Immature natural killer cell (primary cell): ENCODE results near the gene GUK1. TPM values are rescaled to one million over a fixed set of nuclear protein-coding genes. Genes with fewer than 3 reads are reported as not detected.

ENCODE experiments used
- DNase-seq, 3 donors: peaks; one replicate each; pipeline ENCODE4 v3.0.0; 2022; ENCODE audit warnings: mixed read lengths in 1 of 3
- H3K27ac Mint-ChIP-seq, 6 donors: one replicate each; pipeline ENCODE4 v1.8.0; 2020; ENCODE audit warnings: mixed read lengths in 6 of 6, mild to moderate bottlenecking in 5 of 6, inconsistent platforms in 4 of 6, moderate library complexity in 3 of 6
- H3K27me3 Mint-ChIP-seq, 3 donors: one replicate each; pipeline ENCODE4 v1.8.0; 2020 to 2021; ENCODE audit warnings: low read depth in 3 of 3, mild to moderate bottlenecking in 3 of 3, mixed read lengths in 3 of 3, moderate library complexity in 3 of 3, inconsistent platforms in 1 of 3
- H3K36me3 Mint-ChIP-seq, 3 donors: one replicate each; pipeline ENCODE4 v1.8.0; 2020; ENCODE audit warnings: mixed read lengths in 3 of 3, inconsistent platforms in 2 of 3, mild to moderate bottlenecking in 2 of 3
- H3K4me1 Mint-ChIP-seq, 2 donors: one replicate each; pipeline ENCODE4 v1.8.0; 2020; ENCODE audit warnings: inconsistent platforms in 2 of 2, mild to moderate bottlenecking in 2 of 2, mixed read lengths in 2 of 2, moderate library complexity in 1 of 2
- H3K4me3 Mint-ChIP-seq, 5 donors: one replicate each; pipeline ENCODE4 v1.8.0; 2020; ENCODE audit warnings: mild to moderate bottlenecking in 5 of 5, mixed read lengths in 5 of 5, inconsistent platforms in 3 of 5, moderate library complexity in 3 of 5
- H3K9me3 Mint-ChIP-seq, 6 donors: one replicate each; pipeline ENCODE4 v1.8.0; 2020; ENCODE audit warnings: mild to moderate bottlenecking in 6 of 6, mixed read lengths in 6 of 6, inconsistent platforms in 4 of 6, moderate library complexity in 3 of 6
- polyA plus RNA-seq, 3 donors: library from polyadenylated mRNA; unstranded; fragments of 300-500 nt; fragmentation: Illumina TruSeq; gene quantifications; one replicate each; pipeline ENCODE4 v1.2.3, GENCODE V29; 2021

GUK1 gene
- 100 to 1,000 TPM; 516 to 803 (median 763) TPM for polyA plus RNA-seq

- Mint-ChIP-seq H3K36me3 (no peaks in the 10 kb centered on the region), H3K9me3 (no peaks in the 10 kb centered on the region), H3K27me3 (peaks cover 8 to 16% (median 10%) of the 10 kb centered on the region in 3 donors), H3K27ac (peak within 1 kb of the TSS; percentile 96 to 100 (median 99)), H3K4me3 (peak within 1 kb of the TSS; percentile 93 to 99 (median 98)), H3K4me1 (peaks cover 46 to 51% of the 10 kb centered on the region in 2 donors)
- peak; percentile 100 for DNase-seq
These were observed at the start of gene GUK1 for GRCh38 chr1:228139931-228140723. Gene GUK1 (plus strand): TSS chr1:228140279. CDS start chr1:228140303, 24 bp downstream.

GRCh38 chr1:228090613-228091081 lies 49.4 kb upstream of the GUK1 start:
- H3K4me3 Mint-ChIP-seq, result peak overlapping the region; percentile 53 to 91 (median 88)
- no peak for DNase-seq
- H3K9me3 Mint-ChIP-seq, result peaks cover 0 to 5% (median 2%) of the 10 kb centered on the region in 6 donors
- peaks cover 11 to 16% (median 13%) of the 10 kb centered on the region in 3 donors for H3K36me3 Mint-ChIP-seq
- H3K27ac Mint-ChIP-seq, result peak overlapping the region; percentile 62 to 95 (median 92)
- peaks cover 94 to 96% of the 10 kb centered on the region in 2 donors for H3K4me1 Mint-ChIP-seq
- peaks cover 6 to 24% (median 8%) of the 10 kb centered on the region in 3 donors for H3K27me3 Mint-ChIP-seq

GRCh38 chr1:228091084-228091483 lies 49.0 kb upstream of the GUK1 start:
- H3K27me3 Mint-ChIP-seq, result peaks cover 6 to 24% (median 9%) of the 10 kb centered on the region in 3 donors
- H3K36me3 Mint-ChIP-seq, result peaks cover 13 to 20% (median 15%) of the 10 kb centered on the region in 3 donors
- no peak for DNase-seq
- H3K27ac Mint-ChIP-seq, result peak overlapping the region; percentile 67 to 95 (median 84)
- H3K4me1 Mint-ChIP-seq, result peaks cover 94 to 96% of the 10 kb centered on the region in 2 donors
- peaks cover 0 to 5% (median 2%) of the 10 kb centered on the region in 6 donors for H3K9me3 Mint-ChIP-seq
- peak overlapping the region; percentile 27 to 91 (median 53) for H3K4me3 Mint-ChIP-seq

- Mint-ChIP-seq H3K4me3 (peak overlapping the region in 3 of 5 donors; percentile 13 to 38 (median 20)), H3K27me3 (peaks cover 8 to 21% (median 11%) of the 10 kb centered on the region in 3 donors), H3K36me3 (peaks cover 13 to 22% (median 15%) of the 10 kb centered on the region in 3 donors), H3K4me1 (peaks cover 88 to 94% of the 10 kb centered on the region in 2 donors), H3K9me3 (peaks cover 0 to 5% (median 2%) of the 10 kb centered on the region in 6 donors), H3K27ac (peak overlapping the region in 5 of 6 donors; percentile 27 to 94 (median 59))
- no peak for DNase-seq
These were observed 47.6 kb upstream of the GUK1 start for GRCh38 chr1:228092342-228093049.

- peaks cover 7 to 27% (median 13%) of the 10 kb centered on the region in 3 donors for H3K27me3 Mint-ChIP-seq
- DNase-seq, result no peak
- peaks cover 85 to 93% of the 10 kb centered on the region in 2 donors for H3K4me1 Mint-ChIP-seq
- peak overlapping the region in 1 of 6 donors; percentile 34 for H3K27ac Mint-ChIP-seq
- H3K4me3 Mint-ChIP-seq, result peak overlapping the region in 1 of 5 donors; percentile 13
- peaks cover 0 to 5% (median 2%) of the 10 kb centered on the region in 6 donors for H3K9me3 Mint-ChIP-seq
- H3K36me3 Mint-ChIP-seq, result peaks cover 13 to 28% (median 15%) of the 10 kb centered on the region in 3 donors
These were observed 46.8 kb upstream of the GUK1 start for GRCh38 chr1:228093050-228093906.

GRCh38 chr1:228094432-228095016 lies 45.6 kb upstream of the GUK1 start:
- Mint-ChIP-seq H3K36me3 (peaks cover 16 to 34% (median 18%) of the 10 kb centered on the region in 3 donors), H3K27me3 (peaks cover 6 to 25% (median 15%) of the 10 kb centered on the region in 3 donors), H3K4me1 (peaks cover 73 to 89% of the 10 kb centered on the region in 2 donors), H3K9me3 (peaks cover 0 to 5% (median 2%) of the 10 kb centered on the region in 6 donors), H3K4me3 (peak overlapping the region in 1 of 5 donors; percentile 7), H3K27ac (peak overlapping the region in 4 of 6 donors; percentile 42 to 78 (median 54))
- DNase-seq, result no peak

- peaks cover 66 to 84% of the 10 kb centered on the region in 2 donors for H3K4me1 Mint-ChIP-seq
- peaks cover 6 to 26% (median 21%) of the 10 kb centered on the region in 3 donors for H3K27me3 Mint-ChIP-seq
- peaks cover 18 to 34% (median 19%) of the 10 kb centered on the region in 3 donors for H3K36me3 Mint-ChIP-seq
- peak overlapping the region in 2 of 5 donors; percentile 5 to 7 for H3K4me3 Mint-ChIP-seq
- H3K27ac Mint-ChIP-seq, result peak overlapping the region in 5 of 6 donors; percentile 36 to 70 (median 55)
- peaks cover 0 to 5% (median 2%) of the 10 kb centered on the region in 6 donors for H3K9me3 Mint-ChIP-seq
- no peak for DNase-seq
These were observed 44.9 kb upstream of the GUK1 start for GRCh38 chr1:228095161-228095560.

- Mint-ChIP-seq H3K27ac (peak overlapping the region in 5 of 6 donors; percentile 4 to 70 (median 36)), H3K9me3 (peaks cover 0 to 5% (median 2%) of the 10 kb centered on the region in 6 donors), H3K36me3 (peaks cover 18 to 34% (median 19%) of the 10 kb centered on the region in 3 donors), H3K4me1 (peaks cover 59 to 76% of the 10 kb centered on the region in 2 donors), H3K4me3 (no peak overlapping the region), H3K27me3 (peaks cover 6 to 25% (median 19%) of the 10 kb centered on the region in 3 donors)
- DNase-seq, result no peak
These were observed 44.1 kb upstream of the GUK1 start for GRCh38 chr1:228095938-228096337.

- Mint-ChIP-seq H3K27me3 (peaks cover 6 to 30% (median 19%) of the 10 kb centered on the region in 3 donors), H3K9me3 (peaks cover 0 to 5% (median 2%) of the 10 kb centered on the region in 6 donors), H3K27ac (peak overlapping the region in 4 of 6 donors; percentile 22 to 61 (median 42)), H3K36me3 (peaks cover 18 to 34% (median 19%) of the 10 kb centered on the region in 3 donors), H3K4me1 (peaks cover 56 to 74% of the 10 kb centered on the region in 2 donors), H3K4me3 (no peak overlapping the region)
- no peak for DNase-seq
These were observed 43.4 kb upstream of the GUK1 start for GRCh38 chr1:228096416-228097332.

GRCh38 chr1:228097333-228098081 lies 42.6 kb upstream of the GUK1 start:
- Mint-ChIP-seq H3K27ac (peak overlapping the region in 5 of 6 donors; percentile 27 to 72 (median 55)), H3K27me3 (peaks cover 6 to 30% (median 20%) of the 10 kb centered on the region in 3 donors), H3K9me3 (peaks cover 0 to 5% (median 2%) of the 10 kb centered on the region in 6 donors), H3K4me3 (no peak overlapping the region), H3K36me3 (peaks cover 18 to 34% (median 19%) of the 10 kb centered on the region in 3 donors), H3K4me1 (peaks cover 48 to 66% of the 10 kb centered on the region in 2 donors)
- no peak for DNase-seq
